Measurements from ENCODE around the gene DTX3. TPM values are rescaled to one million over a fixed set of nuclear protein-coding genes. Genes with fewer than 3 reads are reported as not detected.
A peak's percentile ranks its signal among the peaks of the same experiment; 100 is the strongest.

Gene DTX3
- total and polyA plus RNA-seq, 2 of the 13 experiments (the other 11 are each of a cell fraction or from before 2014, with no cell fraction given), result 9.0 to 27.2 TPM

GRCh38 chr12:57579677-57580465 lies 24.8 kb upstream of the DTX3 start (continued):
- TF ChIP-seq ELK4 (CRISPR knock-in tag; IDR thresholded peaks at IDR 0.05; ENCODE audit: borderline replicate concordance) (no peak), ZNF704 (CRISPR knock-in tag; IDR thresholded peaks at IDR 0.05; ENCODE audit: borderline replicate concordance) (peak; percentile 49; the same call in 1 of the 2 replicates), ZNF432 (CRISPR knock-in tag; IDR thresholded peaks at IDR 0.05; ENCODE audit: borderline replicate concordance) (no peak), ZBTB37 (CRISPR knock-in tag; IDR thresholded peaks at IDR 0.05) (no peak), HNF1B (CRISPR knock-in tag; IDR thresholded peaks at IDR 0.05) (no peak), ZBTB39 (CRISPR knock-in tag; IDR thresholded peaks at IDR 0.05) (no peak), ZNF574 (CRISPR knock-in tag; IDR thresholded peaks at IDR 0.05) (peak; percentile 69), ZNF75D (CRISPR knock-in tag; IDR thresholded peaks at IDR 0.05; ENCODE audit: borderline replicate concordance) (no peak), ATM (IDR thresholded peaks at IDR 0.05; ENCODE audit: borderline replicate concordance) (no peak), ZNF205 (CRISPR knock-in tag; IDR thresholded peaks at IDR 0.05) (peak; percentile 41; the same call in 1 of the 2 replicates), PHF5A (CRISPR knock-in tag; IDR thresholded peaks at IDR 0.05; ENCODE audit: low read depth, unreplicated experiment) (no peak), ZBTB46 (CRISPR knock-in tag; IDR thresholded peaks at IDR 0.05; ENCODE audit: borderline replicate concordance) (no peak), ZNF768 (CRISPR knock-in tag; IDR thresholded peaks at IDR 0.05) (no peak), ZNF749 (CRISPR knock-in tag; IDR thresholded peaks at IDR 0.05; ENCODE audit: borderline replicate concordance) (no peak), NR2F2 (IDR thresholded peaks at IDR 0.05; ENCODE audit: borderline replicate concordance, low read depth) (no peak)

All from HepG2 (cell line).